Measurements from ENCODE around the gene KIAA0753.

The KIAA0753 gene

DNA sequence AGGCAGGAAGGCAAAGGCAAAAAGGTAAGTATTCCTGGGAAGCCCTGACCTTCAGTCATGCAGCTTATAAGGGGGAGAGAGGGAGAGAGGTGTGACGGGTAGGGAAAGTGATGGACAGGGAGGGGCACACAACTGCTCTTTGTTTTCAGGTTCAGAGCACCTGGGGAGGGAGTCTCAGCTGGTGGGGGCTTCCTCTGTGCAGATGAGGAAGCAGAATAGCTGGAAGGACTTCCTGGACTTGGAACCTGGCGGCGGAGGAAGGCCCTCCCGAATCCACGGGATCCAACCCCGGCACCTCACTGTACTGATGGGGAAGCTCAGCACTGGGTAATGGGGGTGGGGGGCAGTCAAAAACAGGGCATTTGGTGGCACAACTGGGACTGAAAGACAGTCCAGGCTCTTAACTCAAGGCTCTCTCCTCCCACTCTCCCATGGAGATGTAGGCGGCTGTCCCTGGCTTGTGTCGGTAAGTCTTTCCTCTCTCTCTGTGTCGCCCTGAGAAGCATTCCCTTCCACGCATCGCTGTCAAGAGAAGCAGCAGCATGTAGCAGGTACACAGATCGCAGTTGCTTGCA is 72.2 kb downstream of the KIAA0753 start:
- FAIRE-seq, result no peak

DNA sequence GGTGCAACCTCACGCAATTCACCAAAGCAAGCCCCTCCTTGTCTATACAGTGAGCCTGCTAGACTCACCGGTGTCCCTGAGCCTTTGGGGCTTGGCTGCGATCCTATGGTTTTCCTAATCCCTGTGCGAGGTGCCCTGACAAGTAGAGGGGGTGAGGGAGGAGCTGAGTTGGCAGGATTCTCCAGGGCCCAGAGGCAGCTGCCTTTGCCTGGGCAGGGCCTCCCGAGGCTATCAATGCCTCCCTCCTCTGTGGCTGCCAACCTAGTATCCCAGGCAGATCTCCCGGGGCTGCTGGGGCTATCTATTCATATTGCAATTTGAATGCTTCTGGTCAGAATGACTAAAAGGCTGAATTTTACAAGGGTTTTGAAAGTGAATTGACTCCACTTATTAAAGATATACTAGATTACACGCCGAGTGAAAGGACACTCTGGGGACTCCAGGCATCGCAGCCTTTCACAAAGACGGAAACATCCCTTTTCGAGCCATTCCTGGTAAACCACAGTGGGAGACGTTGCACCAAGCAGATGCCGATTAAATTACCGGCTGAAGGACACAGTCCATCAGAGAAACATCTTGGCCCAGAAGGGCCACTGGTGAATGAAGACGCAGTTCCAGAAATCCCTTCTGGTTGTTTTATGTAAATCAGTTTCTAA is 72.9 kb downstream of the KIAA0753 start:
- FAIRE-seq, result no peak

DNA sequence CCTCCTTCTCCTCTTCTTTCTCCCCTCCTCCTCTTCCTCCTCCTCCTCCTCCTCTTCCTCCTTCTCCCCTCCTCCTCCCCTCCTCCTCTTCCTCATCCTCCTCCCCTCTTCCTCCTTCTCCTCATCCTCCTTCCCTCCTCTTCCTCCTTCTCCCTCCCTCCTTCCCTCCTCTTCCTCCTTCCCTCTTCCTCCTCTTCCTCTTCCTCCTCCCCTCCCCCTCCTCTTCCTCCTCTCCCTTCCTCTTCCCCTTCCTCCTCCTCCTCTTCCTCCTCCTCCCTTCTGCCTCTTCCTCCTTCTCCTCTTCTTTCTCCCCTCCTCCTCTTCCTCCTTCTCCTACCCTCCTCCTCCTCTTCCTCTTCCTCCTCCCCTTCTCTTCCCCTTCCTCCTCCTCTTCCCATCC is 79.1 kb downstream of the KIAA0753 start:
- FAIRE-seq, result no peak

DNA sequence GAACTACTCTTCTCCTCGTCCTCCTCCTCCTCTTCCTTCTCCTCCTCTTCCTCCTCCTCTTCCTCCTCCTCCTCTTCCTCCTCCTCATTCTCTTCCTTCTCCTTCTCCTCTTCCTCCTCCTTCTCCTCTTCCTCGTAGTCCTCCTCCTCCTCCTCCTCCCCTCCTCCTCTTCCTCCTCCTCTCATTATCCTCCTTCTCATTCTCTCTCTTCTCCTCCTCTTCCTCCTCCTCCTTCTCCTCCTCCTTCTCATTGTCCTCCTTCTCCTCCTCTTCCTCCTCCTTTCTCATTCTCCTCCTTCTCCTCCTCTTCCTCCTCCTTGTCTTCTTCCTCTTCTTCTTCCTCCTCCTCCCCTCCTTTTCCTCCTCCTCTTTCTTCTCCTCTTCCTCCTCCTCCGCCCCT is 80.0 kb downstream of the KIAA0753 start:
- FAIRE-seq, result no peak

DNA sequence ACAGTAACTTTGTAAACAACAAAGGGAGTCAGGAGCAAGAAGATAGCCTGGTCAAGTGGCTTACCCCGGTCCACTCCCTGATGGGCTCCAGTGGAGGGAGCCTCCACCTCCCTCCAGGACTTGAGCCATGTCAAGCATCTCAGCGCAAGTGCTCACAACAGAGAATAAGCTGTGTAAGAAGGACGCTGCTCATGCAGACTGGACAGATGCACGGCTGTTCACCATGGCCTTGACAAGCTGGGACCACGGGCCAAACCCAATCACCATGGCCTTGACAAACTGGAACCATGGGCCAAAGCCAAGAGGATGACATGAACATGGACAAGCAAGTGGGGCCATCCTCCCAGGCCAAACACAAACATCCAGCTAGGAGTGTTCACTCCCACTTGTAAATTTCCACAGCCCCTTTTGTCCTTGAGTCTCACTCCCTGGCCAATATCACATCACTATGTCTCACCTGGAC is 80.7 kb downstream of the KIAA0753 start:
- FAIRE-seq, result no peak

DNA sequence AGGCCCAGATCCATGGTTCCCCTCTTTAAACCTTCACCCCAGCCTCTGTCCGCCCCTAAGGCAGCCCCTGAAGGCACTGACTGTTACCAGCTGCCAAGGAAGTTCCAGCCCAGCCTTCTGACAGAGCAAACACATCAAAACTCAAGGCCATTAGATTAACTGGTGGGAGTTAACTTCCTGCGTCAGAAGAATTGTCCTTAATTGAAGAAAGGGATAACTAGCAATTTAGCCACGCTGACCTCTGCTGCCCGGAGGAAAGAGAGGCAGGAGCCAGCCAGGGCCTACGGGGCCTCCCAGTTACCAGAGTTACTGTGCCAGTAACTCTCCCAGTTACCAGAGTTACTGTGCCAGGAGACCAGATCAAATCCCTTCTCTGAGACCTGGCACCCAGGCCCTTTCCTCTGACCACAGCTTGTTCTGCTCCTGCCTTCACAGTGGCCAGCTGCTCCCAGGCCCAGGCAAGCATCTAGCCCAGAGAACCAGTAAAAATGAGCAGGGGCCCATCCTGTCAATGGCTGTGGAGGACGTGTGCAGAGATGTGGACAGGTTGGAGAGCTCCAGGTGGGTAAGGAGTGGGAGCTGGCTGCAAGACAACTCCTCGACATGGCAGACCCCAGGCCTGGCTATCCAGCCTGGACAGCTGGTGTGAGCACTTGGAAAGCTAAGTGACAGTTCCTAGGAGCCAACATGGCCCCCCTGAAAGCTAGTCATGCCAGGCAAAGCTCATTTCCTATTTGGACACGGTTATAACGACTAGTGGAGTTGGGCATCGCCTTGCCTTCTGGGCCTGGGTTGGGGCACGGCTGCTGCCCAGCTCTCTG is 81.4 kb downstream of the KIAA0753 start:
- no peak for FAIRE-seq

DNA sequence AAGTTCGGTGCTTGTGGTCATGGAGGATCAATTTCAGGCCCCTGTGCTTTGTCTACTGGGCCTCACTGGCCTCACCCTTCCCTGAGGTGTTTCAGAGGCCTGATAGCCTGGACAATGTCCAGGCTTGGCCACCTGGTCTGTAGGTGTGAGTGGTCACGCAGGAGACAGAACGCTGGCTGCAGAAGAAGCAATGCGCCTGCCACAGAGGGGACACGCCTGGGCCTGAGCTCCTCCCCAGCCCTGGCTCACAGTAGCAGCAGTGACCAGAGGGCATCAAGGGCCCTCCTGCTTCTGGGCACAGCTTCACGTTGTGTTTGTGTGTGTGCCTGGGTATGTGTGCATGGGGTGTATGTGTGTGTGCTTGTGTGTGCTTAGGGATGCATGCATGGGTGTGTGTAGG is 82.2 kb downstream of the KIAA0753 start:
- no peak for FAIRE-seq

DNA sequence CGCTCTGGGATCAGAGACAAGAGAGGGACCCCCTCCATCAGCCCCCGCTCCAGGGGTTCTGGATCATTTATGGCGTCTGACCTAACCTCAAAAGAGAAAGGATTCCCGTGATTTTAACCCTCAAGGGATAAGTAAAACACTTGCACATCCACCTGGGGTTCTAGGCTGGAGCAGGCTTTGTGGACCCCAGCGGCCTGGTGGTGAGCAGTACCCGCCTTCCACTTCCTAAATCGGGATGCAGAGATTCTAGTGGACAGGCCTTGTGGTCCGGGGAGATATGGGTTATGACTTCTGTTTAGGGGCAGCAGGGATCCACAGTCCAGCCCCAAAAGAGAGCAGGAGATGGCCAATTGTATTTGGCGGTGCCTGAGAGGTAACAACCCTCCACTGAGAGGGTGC is 83.5 kb downstream of the KIAA0753 start:
- no peak for FAIRE-seq

DNA sequence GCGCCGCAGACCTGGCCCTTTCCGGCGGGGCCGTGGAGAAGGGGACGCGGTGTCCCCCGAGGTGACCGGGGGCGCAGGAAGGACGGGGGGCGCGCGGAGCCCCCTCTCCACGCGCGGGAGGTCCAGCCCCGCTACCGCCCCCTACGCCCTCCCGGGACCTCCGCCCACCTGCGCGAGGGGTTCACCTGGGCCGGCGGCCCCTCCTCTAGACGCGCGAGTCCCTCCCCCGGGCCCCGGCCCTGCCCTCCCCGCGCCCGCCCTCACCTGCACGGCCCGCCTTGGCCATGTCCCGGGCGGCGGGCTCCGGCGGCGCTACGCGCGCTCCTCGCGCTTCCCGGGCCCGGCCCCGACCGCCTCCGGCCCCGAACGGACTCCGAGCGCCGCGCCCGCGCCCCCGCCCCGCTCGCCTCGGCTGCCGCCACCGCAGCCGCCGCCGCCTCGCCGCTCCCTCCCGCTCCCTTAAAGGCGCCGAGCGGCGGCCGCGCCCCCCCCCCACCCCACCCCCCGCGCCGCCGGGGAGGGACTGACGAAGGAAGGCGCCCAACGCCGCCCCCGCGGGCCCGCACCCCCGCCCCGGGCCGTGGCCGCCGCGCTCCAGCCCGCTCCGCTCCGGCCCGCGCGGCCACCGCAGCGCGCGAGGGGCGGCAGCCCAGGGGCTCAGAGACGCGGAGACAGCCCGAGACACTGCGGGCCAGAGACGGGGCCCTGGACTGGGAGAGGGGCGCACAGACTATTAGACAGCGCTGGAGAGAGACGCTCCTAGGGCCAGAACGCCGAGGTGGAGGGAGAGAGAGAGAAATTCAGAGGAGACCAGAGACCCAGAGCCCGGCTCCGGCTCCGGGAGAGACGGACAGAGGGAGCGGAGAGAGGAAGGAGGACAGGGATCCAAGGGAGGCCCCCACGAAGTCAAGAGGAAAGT is 84.1 kb downstream of the KIAA0753 start, which contains the start of gene PITPNM3:
Gene PITPNM3, minus strand, starts transcription at position 435 of the 919 bp plus-strand sequence. Its CDS starts 149 bp downstream, at position 286.
- FAIRE-seq, result no peak

DNA sequence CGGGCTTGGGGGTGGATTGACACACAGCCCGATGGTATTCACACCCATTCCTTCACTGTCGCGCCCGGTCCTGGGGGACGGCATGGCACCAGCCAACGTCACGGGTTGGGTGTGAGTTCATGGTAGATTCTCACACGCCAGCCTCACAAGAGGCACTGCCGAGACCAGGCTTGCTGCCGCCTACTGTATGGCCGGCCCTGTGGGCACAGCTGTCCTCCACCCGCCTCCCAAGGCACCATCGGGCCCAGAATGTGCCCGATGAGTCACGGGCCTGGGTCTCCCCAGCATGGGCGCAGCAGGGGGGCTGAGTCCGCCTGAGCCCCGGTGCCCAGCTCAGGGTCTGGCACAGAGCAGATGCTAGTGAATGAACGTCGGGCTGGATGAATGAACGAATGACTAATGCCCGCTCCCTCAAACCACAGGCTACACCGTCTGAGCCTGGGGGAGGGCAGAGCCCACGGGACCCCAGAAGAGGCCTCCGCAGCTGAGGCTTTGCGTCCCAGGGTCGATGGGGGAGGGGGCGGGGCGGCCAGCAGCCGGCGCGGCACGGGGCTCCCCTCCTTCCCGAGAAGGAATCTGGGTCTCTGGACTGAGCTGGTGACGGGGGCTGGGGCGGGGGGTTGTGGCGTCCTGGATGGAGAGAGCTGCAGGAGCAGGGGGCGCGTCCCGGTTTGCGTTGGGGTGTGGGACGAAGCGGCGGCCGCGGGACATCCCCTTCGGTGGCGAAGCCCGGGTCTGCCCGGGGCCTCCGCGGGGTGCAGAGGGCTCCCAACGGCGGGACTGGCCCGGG is 85.0 kb downstream of the KIAA0753 start:
- FAIRE-seq, result no peak

DNA sequence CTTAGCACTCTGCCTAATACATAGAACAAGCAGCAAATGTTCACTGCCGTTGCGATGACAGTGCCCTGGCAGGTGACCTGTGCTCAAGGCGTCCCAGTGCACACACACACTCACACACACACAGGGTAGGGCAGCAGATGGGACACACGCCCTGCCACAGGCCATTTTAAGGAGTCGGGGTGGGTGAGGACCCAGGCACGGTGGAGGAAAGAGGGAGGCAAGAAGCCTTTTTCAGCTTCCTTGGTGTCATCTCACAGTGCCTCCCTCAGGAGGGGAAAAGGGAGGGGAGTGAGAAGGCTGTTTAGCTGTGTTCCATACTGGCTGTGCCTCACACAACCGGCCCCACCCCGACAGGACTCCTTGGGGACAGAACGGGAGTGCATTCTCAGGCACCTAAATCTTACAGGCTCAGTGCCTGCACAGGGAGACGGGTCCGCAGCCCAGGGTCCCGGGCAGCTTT is 85.6 kb downstream of the KIAA0753 start:
- no peak for FAIRE-seq

DNA sequence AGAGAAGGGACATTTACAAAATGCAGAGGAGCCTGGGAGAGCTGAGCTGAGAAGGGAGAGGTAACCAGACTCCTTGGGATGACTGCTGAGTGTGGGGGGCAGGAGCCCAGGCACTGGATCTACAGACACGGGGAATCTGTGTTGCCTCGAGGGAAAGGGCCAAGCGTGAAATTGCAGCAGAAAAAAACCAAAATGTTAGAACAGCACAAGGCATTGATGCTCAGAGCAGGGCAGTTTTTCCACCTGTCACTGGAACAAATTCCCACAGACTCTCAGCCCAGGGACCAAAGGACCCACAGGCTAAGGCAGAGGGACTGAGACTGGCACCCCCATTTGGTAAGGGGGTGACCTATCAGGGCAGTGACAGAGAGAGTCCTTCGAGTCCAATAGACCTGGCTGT is 86.2 kb downstream of the KIAA0753 start:
- FAIRE-seq, result no peak

DNA sequence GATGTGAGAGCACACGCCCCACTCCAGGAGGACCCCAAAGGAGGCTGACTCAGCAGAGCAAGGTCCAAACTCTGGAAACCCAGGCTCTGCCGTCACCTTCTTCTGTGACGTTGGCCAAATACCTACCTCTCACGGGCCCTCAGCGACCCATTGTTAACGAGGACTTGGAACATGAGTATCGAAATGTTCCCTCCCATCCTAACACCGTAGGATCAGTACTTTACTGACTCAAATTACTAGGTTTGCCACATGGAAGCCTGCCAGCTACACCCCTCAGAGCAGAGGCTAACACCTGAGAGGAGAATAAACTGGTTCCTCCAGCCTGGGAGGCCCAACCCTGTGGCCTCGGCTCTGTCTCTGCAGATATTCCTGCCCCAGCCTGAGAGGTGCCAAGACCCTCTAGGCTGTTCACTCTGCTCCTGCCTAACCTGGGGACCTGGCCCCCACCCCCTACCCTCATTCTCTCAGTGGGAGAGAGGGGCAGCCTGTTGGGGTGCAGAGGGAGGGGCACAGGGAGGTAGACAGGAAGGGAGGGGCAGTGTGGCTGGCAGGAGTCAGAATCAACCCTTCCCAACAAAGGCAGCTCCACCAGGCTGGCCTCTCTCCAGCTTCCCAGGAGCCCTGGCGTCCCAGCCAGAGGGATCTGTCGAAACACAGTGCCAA is 88.5 kb downstream of the KIAA0753 start:
- no peak for FAIRE-seq

DNA sequence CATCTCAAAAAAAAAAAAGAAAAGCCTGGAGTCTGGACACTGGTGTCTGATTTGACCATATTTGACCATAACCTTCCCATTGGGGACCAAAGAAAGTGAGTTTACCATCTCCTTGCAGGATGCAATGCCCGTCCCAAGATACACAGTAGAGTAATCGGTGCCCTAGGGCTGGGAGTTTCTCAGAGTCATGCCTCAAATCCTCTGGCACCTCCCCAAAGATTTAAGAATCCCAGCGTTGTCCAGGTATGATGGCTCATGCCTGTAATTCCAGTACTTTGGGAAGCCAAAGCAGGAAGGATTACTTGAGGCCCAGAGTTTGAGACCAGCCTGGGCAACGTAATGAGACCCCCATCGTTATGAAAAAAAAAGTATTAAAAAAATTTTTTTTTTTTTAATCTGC is 89.2 kb downstream of the KIAA0753 start:
- FAIRE-seq, result no peak

DNA sequence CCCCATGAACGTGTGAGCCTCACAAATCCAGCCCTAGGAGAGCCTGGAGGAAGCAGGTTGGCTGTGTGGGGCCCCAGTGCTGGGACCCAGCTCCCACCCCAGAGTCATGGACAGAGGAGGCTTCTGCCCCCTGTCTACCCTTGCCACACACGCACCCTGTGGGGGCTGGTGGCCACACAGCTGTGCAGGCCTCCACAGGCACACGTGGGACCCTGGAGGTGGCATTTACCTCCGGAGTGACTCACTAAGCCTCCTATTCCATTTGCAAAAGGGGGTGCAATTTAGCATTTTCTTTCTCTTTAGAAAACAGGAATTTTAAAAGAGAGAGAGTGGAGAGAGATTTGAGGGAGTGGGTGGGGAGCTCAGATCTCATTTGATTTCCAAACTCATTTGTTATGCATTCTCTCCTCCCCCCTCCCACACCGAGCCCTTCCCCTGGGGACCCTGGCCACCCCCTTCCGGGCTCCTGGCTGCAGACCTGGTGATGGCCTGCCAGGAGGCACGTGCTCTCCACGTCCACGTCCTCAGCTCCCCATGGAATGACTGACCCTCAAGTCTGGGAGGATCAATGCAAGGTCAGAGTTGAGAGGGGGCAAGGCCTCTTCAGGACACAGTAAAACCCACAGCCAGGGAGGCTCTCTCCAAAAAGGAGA is 91.0 kb downstream of the KIAA0753 start:
- FAIRE-seq, result no peak

DNA sequence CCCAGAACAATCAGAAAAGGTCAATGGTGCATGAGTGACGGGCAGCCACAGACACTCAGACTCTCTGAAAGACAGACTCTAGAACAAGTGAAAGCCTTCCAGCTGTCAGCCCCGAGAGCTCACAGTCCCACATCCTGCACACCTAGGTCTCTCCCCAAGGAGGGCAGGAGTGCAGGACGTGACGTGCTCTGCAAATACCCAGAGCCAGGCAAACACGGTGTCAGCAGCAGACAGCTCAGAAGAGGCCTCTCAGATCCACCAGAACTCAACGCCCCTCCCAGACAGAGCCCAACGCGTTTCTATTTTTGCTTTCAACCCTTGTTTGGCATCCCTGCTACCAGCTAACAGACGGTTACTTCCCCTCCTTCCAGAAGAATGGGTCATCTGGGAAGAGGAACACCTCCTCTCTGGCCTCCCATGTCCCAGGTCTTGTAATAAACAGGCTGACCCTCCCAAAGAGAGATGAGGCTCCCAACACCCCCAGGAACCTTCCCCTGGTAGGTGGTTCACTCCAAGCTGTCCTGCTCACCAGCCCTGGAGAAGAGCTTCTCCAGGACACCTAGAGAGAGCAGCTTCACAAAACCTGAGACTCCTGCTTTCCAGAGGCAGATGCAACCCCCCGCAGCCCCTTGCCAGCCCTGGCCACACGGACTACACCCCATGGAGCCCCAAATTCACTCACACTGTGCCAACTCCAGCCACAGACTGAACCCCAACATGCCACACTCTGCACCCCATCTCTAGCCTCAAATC is 91.8 kb downstream of the KIAA0753 start:
- no peak for FAIRE-seq

DNA sequence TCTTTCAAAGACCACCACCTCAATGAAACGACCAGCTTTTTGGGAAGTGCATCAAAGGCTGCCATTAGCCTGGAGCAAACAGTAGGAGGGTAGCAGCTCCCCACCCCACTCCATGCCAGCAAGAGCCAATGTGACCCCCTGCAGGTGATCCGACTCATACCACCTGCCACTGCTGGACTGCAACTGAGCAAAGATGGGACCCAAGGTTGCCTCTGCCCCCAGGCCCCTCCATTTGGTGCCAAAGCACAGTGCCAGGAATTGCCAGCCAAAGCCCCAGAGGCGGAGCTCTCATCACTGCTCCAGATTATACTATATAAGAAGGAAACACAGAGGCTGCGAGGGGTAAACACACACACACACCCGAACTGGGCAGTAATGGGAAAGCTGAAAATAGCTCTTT is 92.5 kb downstream of the KIAA0753 start:
- FAIRE-seq, result no peak

DNA sequence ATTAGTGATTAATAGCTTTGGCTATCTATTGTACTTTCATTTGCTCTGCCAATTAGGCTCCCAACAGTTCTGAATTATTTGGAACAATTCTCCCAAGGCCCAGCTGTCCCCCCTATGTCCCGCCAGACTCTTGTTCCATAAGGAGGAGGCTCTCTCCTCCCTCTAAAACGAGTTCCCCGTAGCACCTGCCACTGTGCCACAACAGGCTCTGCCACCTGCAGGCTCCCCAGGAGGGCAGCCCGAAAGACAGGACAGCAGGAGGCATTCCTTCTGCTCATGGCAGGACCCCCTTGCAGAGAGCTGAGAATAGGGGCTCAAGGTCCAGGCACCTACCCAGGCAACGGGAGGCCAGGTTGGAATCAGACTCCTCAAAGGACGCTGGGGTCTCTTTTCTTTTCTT is 93.2 kb downstream of the KIAA0753 start:
- no peak for FAIRE-seq

DNA sequence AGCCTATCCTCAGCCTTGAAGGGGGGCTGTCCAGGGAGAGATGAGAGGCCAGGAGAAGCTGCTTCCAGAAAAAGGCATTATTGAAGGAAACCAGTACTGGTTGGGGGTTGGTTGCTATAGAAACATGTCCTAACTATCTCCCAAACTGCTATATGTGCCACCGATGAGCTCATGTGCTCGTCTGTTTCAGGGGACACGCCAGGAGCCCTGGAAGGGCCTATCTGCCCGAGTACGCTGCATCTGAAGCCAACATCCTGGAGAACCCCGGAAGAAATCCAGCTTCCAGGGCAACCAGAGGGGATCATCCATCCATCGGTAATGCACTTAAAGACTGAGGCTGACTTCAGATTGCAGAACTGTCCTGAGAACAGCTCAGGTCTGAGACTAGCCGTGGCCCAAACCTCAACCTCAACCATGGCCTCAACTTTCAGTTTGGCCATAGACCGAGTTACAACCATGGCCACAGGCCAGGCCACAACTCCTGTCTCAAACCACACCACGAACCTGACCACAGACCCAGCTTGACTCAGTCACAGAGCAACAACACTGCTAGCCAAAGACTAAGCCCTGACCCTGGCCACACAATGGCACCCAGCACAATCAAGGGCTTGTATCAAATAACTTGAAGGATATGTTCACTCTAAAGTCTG is 94.3 kb downstream of the KIAA0753 start:
- FAIRE-seq, result no peak
